HFFc6 (cell line): ENCODE measurements around the gene WLS. TPM values are rescaled to one million over a fixed set of nuclear protein-coding genes. Genes with fewer than 3 reads are reported as not detected.

ENCODE experiments used
- DNase-seq: peaks from one replicate; pipeline ENCODE4 v3.0.0-alpha.2; 2018
- H3K27ac Mint-ChIP-seq: 2 replicates; pipeline ENCODE4 v1.8.0; 2020; ENCODE audit warnings: mild to moderate bottlenecking, mixed read lengths
- H3K27me3 Mint-ChIP-seq: 2 replicates; pipeline ENCODE4 v1.8.0; 2021; ENCODE audit warnings: mild to moderate bottlenecking, moderate library complexity, mixed read lengths; ENCODE audit not compliant: insufficient read depth
- H3K36me3 Mint-ChIP-seq: 2 replicates; pipeline ENCODE4 v1.8.0; 2021; ENCODE audit warnings: low read depth, mixed read lengths
- H3K4me1 Mint-ChIP-seq: 2 replicates; pipeline ENCODE4 v1.8.0; 2020; ENCODE audit warnings: low read depth, mixed read lengths
- H3K4me3 Mint-ChIP-seq: 2 replicates; pipeline ENCODE4 v1.8.0; 2020; ENCODE audit warnings: mild to moderate bottlenecking, moderate library complexity, mixed read lengths
- H3K9me3 Mint-ChIP-seq: 2 replicates; pipeline ENCODE4 v1.8.0; 2020; ENCODE audit warnings: mild to moderate bottlenecking, mixed read lengths
- CTCF ChIP-seq: fragments of 200-600 bp; sonication (generic); IDR thresholded peaks from 2 replicates; pipeline ENCODE4 v1.5.0; 2021; ENCODE audit warnings: antibody characterized with exemption, mild to moderate bottlenecking
- total RNA-seq, 6 experiments: library from RNA; stranded (reverse); fragmentation: NEBNext Ultra II Directional; extraction: Animal tissue kit (Norgen Biotek cat#: 25700); gene quantifications; 2 replicates in 1 of 6; 3 replicates in 5 of 6; pipeline ENCODE4 v1.2.3, GENCODE V29; 2021

Gene WLS
- total RNA-seq, 6 experiments from 2014 or later, result 39.4 to 52.0 (median 42.3) TPM

DNA sequence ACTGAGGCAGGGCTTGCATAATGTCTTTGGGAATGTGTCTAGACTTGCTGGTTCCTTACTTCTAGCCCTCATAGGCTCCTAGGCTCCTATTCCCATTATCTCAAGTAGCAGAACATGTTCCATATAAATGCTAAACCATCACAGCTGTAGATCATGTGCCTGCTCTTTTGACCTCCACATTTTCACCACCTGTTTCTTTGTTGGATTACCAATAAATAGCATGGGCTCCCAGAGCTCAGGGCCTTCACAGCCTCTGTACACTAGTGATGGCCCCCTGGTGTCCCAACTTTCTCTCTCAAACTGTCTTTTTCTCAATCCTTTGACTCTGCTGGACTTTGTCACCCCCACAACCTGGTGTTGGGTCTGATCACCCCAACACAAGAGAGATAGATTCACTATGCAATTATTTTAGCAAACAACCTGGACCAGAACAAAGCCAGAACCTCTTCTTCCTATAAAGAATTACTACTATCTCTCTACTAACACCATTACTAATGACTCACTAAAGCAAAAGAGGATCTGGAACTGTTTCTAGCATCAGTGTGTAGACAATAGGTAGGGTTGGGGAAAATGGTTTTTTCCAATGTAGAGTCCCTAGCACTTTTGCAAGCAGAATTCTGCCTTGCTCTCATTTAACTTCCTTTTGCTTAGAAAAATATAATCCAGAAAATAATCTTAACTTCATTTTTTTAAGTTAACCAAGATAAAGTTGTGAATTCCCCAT lies 51.7 kb downstream of the WLS start:
- no peak for TF ChIP-seq CTCF
- no peaks in the 10 kb centered on the region for H3K9me3 Mint-ChIP-seq
- H3K4me1 Mint-ChIP-seq, result peaks cover 64% of the 10 kb centered on the region
- no peak overlapping the region for H3K27ac Mint-ChIP-seq
- peaks cover 21% of the 10 kb centered on the region for H3K36me3 Mint-ChIP-seq
- no peaks in the 10 kb centered on the region for H3K27me3 Mint-ChIP-seq
- H3K4me3 Mint-ChIP-seq, result no peak overlapping the region
- DNase-seq, result no peak

GRCh38 chr1:68178821-68179490 lies 53.4 kb downstream of the WLS start:
- peak overlapping the region; percentile 38; the same call in 1 of the 2 replicates for H3K4me3 Mint-ChIP-seq
- H3K9me3 Mint-ChIP-seq, result no peaks in the 10 kb centered on the region
- peaks cover 66% of the 10 kb centered on the region for H3K4me1 Mint-ChIP-seq
- H3K27ac Mint-ChIP-seq, result peak overlapping the region; percentile 58
- DNase-seq, result peak; percentile 30
- peaks cover 13% of the 10 kb centered on the region; the same call in 1 of the 2 replicates for H3K36me3 Mint-ChIP-seq
- no peak for TF ChIP-seq CTCF
- no peaks in the 10 kb centered on the region for H3K27me3 Mint-ChIP-seq

DNA sequence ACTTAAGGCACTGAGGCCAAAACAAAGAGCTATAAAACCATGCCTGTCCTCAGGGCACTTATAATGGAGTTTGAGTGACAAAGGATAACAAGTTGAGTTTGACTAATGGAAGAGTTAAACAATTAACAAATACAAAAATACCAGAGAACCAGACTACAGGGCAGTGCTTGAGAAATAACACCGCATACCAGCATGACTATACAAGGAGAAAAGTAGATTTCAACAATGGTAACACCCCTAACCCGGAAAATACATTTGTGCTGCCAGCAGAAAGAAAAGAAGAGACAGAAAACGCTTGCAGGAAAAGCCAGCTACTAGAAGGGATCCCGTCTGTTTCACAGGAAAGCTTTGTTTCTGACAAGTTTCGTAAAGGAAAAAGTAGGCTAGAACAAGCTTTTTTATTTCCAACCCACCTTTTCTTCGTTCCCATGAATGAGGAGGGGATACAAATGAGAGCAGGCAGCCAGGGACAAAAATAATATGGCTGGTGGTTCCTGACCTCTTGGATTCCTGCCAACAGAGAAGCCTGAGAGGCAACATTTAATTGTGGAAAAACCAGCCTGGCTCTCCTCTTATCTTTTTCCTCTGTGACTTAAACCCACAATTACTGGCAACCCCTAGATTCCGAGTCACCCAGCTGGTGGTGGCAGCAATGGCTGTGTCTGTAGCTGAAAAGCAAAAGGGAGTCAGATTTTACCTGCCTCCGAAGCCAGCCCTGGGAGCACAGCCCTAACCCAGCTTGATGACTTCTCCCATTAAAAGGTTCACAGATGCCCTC lies 56.5 kb downstream of the WLS start:
- peaks cover 17% of the 10 kb centered on the region for H3K36me3 Mint-ChIP-seq
- no peak for DNase-seq
- no peak for TF ChIP-seq CTCF
- no peaks in the 10 kb centered on the region; the same call in 1 of the 2 replicates for H3K9me3 Mint-ChIP-seq
- no peak overlapping the region for H3K4me3 Mint-ChIP-seq
- peaks cover 78% of the 10 kb centered on the region for H3K4me1 Mint-ChIP-seq
- H3K27me3 Mint-ChIP-seq, result no peaks in the 10 kb centered on the region
- H3K27ac Mint-ChIP-seq, result peak overlapping the region; percentile 85

- H3K4me1 Mint-ChIP-seq, result peaks cover 74% of the 10 kb centered on the region
- no peak for TF ChIP-seq CTCF
- H3K27ac Mint-ChIP-seq, result peak overlapping the region; percentile 85
- H3K9me3 Mint-ChIP-seq, result no peaks in the 10 kb centered on the region; the same call in 1 of the 2 replicates
- no peaks in the 10 kb centered on the region for H3K27me3 Mint-ChIP-seq
- peak overlapping the region; percentile 83 for H3K4me3 Mint-ChIP-seq
- peak; percentile 50 for DNase-seq
- peaks cover 16% of the 10 kb centered on the region for H3K36me3 Mint-ChIP-seq
These were observed 57.6 kb downstream of the WLS start for GRCh38 chr1:68174738-68175113.

DNA sequence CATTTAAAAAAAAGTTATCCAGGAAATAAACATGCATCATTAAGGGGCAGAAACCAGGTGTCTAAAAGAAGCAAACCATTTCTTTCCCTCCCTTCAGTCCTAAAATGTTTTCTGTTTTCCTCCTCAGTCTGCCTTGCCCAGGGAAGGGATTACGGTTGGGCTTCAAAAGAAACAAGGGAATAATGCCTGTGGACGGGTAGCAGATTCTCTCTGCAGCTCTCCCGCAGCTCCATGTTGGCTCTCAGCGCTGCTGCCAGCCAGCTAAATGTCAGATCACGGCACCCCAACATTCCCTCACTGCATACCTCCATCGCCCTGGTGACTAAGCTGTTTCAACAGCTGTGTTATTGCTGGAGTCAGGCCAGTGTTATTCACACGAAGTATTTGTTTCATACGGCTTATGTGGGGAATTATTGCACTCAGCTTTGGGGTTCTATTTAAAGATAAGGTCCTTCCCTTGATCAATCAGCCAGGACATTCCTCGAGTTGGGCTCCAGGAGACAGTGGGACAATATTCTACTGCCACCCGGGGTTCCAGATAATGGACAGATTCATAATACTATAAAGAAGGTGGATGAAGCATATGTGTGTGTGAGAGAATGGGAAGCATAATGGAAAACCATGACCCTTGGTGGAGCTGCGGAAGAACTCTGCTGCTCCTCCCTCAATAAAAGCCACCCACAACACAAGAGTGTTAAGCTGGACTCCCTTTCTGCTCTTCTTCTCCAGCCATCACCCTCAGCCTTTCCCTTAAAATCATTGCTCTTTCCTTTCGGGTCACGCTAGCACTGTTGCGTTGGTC lies 58.2 kb downstream of the WLS start:
- TF ChIP-seq CTCF, result no peak
- H3K27me3 Mint-ChIP-seq, result no peaks in the 10 kb centered on the region
- H3K36me3 Mint-ChIP-seq, result peaks cover 16% of the 10 kb centered on the region
- H3K27ac Mint-ChIP-seq, result peak overlapping the region; percentile 85
- peaks cover 68% of the 10 kb centered on the region for H3K4me1 Mint-ChIP-seq
- peak; percentile 92 for DNase-seq
- peak overlapping the region; percentile 83 for H3K4me3 Mint-ChIP-seq
- H3K9me3 Mint-ChIP-seq, result no peaks in the 10 kb centered on the region; the same call in 1 of the 2 replicates
